Neural crest cell (in vitro differentiated cells): ENCODE measurements around the gene GAREM1. TPM values are rescaled to one million over a fixed set of nuclear protein-coding genes. Genes with fewer than 3 reads are reported as not detected.

Experiments used
- DNase-seq: peaks from one replicate; pipeline ENCODE4 v3.0.0; 2021; ENCODE audit warnings: low read depth, mixed read lengths, low spot score
- H3K27ac Mint-ChIP-seq: one replicate; pipeline ENCODE4 v1.8.0; 2021; ENCODE audit warnings: mild to moderate bottlenecking, mixed read lengths; ENCODE audit not compliant: unreplicated experiment
- H3K27me3 Mint-ChIP-seq: 2 replicates; pipeline ENCODE4 v1.8.0; 2021; ENCODE audit warnings: low read depth, mild to moderate bottlenecking, mixed read lengths
- H3K36me3 Mint-ChIP-seq: 2 replicates; pipeline ENCODE4 v1.8.0; 2021; ENCODE audit warnings: low read depth, mild to moderate bottlenecking, mixed read lengths
- H3K4me1 Mint-ChIP-seq: 2 replicates; pipeline ENCODE4 v1.8.0; 2021; ENCODE audit warnings: mixed read lengths
- H3K4me3 Mint-ChIP-seq: one replicate; pipeline ENCODE4 v1.8.0; 2021; ENCODE audit warnings: mild to moderate bottlenecking, mixed read lengths
- H3K9me3 Mint-ChIP-seq: 2 replicates; pipeline ENCODE4 v1.8.0; 2021; ENCODE audit warnings: mixed read lengths
- total RNA-seq: library from RNA; stranded (reverse); gene quantifications from 2 replicates; pipeline ENCODE4 v1.2.1, GENCODE V29; 2021
- TF ChIP-seq, protein P1 (sequence below): fragments of 200-600 bp; sonication (generic); conservative IDR thresholded peaks from 2 replicates; pipeline ENCODE4 v1.5.0; 2021; ENCODE audit warnings: antibody characterized with exemption, mild to moderate bottlenecking

The GAREM1 gene
- total RNA-seq, 1 donor from 2014 or later = 11.0 TPM

- Mint-ChIP-seq H3K36me3 (no peaks in the 10 kb centered on the region), H3K9me3 (no peaks in the 10 kb centered on the region), H3K27ac (no peak overlapping the region), H3K27me3 (no peaks in the 10 kb centered on the region), H3K4me1 (peaks cover 33% of the 10 kb centered on the region), H3K4me3 (no peak overlapping the region)
- DNase-seq = no peak
- TF ChIP-seq, protein P1, sequence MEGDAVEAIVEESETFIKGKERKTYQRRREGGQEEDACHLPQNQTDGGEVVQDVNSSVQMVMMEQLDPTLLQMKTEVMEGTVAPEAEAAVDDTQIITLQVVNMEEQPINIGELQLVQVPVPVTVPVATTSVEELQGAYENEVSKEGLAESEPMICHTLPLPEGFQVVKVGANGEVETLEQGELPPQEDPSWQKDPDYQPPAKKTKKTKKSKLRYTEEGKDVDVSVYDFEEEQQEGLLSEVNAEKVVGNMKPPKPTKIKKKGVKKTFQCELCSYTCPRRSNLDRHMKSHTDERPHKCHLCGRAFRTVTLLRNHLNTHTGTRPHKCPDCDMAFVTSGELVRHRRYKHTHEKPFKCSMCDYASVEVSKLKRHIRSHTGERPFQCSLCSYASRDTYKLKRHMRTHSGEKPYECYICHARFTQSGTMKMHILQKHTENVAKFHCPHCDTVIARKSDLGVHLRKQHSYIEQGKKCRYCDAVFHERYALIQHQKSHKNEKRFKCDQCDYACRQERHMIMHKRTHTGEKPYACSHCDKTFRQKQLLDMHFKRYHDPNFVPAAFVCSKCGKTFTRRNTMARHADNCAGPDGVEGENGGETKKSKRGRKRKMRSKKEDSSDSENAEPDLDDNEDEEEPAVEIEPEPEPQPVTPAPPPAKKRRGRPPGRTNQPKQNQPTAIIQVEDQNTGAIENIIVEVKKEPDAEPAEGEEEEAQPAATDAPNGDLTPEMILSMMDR = no peak
Observed at GRCh38 chr18:32454593-32454992, 16.1 kb downstream of the GAREM1 start.

DNA sequence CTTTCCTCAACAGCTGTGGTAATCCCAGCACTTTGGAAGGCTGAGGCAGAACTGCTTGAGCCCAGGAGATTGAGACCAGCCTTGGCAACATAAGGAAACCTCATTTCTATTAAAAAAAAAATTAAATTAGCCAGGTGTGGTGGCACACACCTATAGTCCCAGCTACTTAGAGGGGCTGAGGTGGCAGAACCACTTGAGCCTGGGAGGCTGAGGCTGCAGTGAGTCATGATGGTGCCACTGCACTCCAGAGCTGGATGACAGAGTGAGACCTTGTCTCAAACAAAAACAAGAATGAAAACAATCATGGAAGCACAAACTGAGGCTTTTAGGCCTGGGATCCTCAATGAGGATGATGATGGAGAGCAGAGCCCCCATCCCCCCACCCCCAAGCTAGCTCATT is 19.8 kb downstream of the GAREM1 start:
- H3K36me3 Mint-ChIP-seq = no peaks in the 10 kb centered on the region
- H3K4me3 Mint-ChIP-seq = no peak overlapping the region
- H3K27ac Mint-ChIP-seq = no peak overlapping the region
- no peaks in the 10 kb centered on the region for H3K9me3 Mint-ChIP-seq
- no peaks in the 10 kb centered on the region for H3K27me3 Mint-ChIP-seq
- peaks cover 39% of the 10 kb centered on the region for H3K4me1 Mint-ChIP-seq
- TF ChIP-seq, protein P1 = no peak
- no peak for DNase-seq

DNA sequence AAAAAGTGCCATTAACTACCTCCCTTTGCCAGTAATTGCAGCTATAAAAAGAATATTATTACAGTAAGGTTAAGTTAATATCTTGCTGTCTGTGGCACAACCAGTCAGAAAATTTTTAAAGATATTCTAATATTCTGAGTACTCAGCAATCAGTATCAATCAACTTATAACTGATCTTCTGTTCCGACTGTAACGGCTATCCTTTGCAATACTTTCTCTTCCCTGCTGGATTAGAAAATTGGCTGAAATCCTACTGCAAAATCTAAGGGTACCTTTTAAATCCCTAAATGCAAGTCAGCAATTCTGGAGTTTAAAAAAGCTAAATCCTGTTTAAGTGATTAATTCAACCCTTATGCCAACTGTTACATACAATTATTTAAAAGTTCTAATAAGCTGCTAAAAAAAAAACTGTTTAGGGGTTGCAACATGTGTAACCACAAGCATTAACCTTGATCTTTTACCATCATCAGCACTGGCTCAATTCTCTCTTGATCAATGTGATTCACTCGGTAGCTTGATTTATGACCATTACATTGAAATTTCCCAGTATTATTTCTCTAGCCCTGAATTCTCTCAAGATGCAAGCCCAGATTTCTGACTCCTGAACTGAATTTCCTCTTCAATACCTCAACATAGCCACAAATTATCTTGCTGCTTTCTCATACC is 20.5 kb downstream of the GAREM1 start:
- DNase-seq = no peak
- Mint-ChIP-seq H3K36me3 (no peaks in the 10 kb centered on the region), H3K4me3 (no peak overlapping the region), H3K9me3 (no peaks in the 10 kb centered on the region), H3K27me3 (no peaks in the 10 kb centered on the region), H3K27ac (no peak overlapping the region), H3K4me1 (peaks cover 36% of the 10 kb centered on the region)
- TF ChIP-seq, protein P1 = no peak

DNA sequence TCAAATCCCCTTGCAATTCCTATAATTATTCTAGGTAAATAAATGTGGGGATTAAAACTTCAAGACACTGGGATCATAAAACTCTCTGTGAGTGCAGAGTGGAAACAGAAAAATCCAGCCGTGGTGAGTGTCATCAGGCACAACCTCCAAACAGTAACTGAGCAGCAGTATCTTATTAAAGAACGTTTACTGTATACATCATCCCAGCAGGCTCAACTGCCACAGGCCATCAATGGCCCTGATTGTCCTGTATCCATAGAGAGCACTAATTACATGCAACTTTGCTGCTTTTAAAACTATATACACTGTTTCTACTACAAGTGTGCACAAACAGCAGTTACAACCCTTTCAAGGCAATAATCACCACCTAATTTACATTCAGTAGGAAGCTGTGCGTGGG is 23.9 kb downstream of the GAREM1 start:
- Mint-ChIP-seq H3K36me3 (no peaks in the 10 kb centered on the region), H3K27ac (peak overlapping the region; percentile 79), H3K4me3 (peak overlapping the region; percentile 60), H3K4me1 (peaks cover 36% of the 10 kb centered on the region), H3K27me3 (no peaks in the 10 kb centered on the region), H3K9me3 (no peaks in the 10 kb centered on the region)
- no peak for DNase-seq
- TF ChIP-seq, protein P1 = no peak

- DNase-seq = no peak
- Mint-ChIP-seq H3K4me1 (peaks cover 45% of the 10 kb centered on the region), H3K27ac (no peak overlapping the region), H3K9me3 (no peaks in the 10 kb centered on the region), H3K36me3 (no peaks in the 10 kb centered on the region), H3K4me3 (no peak overlapping the region), H3K27me3 (no peaks in the 10 kb centered on the region)
- TF ChIP-seq, protein P1 = no peak
Observed at GRCh38 chr18:32445846-32446245, 24.8 kb downstream of the GAREM1 start.
